Kidney tubule cell (primary cell): ENCODE results near the gene NPY.

Experiments used
- DNase-seq: peaks from one replicate; pipeline ENCODE4 v3.0.0-alpha.2; 2018; ENCODE audit warnings: low spot score

Gene NPY

DNA sequence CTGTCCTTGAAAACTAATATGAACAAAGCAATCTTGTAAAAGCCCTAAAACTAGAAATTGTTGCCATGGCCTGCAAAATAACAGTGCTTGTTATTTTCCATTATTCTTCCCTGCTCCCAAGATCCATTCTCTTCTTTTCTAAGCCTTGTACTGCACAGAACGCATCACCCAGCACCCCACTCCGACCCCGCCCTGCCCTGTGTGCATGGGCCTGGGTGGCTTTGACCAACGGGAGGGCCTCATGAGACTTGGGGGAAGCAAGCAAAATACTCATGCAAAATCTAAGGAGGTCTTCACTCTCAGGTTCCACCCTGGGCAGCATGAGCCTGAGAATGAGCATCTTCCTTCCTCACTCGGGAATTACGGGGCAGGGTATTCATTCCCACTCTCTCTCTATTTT is 32.4 kb downstream of the NPY start:
- no peak for DNase-seq

DNA sequence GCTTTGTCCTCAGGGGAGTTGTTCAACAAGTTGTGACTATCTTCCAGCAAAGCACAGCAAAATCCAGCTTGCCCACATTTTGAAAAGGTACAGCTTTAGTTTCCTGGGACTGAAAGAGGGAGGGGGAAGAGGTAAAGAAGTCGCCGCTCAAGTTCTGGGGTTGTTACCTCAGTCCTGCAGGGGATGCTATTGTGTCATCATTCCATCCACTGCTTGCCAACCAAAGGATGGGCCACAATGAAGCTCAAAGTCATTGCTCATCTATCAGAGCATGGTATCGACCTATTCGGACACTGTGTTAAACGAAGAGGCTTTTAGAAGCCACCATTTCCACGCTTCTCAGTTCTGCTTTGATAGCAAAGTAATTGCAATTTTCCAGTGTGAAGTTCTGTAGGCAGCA is 34.3 kb downstream of the NPY start:
- DNase-seq: no peak

DNA sequence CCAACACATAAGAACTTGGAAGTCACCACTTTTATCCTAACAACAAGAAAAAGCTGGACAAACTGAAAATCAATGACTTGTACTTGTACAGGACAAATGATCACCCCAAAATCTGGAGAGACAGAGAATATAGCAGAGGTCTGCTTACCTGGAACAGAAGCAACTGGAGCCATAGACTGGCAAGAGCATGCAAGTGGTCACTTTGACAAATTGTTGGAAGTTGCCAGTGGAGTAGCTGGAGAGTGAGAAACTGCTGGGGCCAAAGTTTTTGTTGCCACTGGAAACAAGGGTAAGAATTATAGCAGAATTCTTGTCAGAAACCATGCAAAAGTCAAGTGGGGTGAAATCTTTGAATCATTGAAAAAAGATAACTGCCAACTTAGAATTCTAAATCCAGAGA is 35.2 kb downstream of the NPY start:
- DNase-seq: no peak

DNA sequence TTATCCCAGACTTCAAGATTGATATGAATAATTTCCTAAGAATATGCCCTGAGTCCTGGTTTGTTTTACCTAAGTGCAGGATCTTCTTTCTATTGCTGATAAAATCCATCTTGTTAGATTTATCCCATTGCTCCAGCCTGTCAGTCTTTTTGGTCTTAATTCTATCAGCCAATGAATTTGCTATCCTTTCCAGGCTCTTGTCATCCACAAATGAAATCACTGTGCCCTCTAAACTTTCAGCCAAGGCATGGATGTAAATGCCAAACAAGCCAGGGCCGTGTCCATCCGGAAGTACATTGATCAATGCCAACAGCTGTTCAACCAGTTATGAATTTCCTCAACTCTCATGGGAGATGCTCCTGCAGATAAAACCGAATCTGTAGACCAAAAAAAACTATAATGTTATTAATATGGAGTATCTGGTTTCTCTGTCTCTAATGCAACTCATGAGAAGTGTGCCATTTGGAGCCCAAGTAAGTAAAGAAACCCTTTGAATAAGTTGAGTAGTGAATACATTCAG is 40.0 kb downstream of the NPY start:
- DNase-seq: no peak

DNA sequence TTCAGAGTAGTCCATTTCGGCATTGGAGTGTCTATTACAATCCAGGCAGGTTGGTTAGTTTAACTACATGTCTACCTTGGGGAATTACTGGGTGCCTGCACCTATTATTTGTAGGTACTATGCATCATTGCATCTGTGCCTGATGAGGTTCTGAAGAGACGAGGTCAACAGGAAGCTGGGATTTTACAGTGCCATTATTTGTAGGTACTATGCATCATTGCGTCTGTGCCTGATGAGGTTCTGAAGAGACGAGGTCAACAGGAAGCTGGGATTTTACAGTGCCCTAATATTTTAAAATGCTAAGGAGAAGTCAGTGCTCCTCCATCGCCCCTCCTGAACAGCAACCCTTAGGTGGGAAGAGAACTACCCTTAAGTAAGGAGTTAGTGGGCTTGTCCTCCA is 41.7 kb downstream of the NPY start:
- DNase-seq: no peak

DNA sequence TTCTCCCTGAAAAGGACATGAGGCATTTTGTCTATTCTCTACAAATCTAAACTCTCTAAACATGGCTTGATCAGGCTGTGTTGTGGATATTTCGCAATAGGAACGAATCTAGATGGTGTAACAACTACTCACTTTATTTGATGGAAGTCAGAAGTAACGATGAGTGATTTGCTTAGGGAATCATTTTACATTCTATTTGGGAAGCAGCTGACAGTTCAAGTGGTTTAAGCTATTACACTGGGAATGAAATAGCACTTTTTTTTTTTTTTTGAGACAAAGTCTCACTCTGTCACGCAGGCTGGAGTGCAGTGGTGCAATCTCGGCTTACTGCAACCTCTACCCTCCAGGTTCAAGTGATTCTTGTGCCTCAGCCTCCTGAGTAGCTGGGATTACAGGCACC is 44.1 kb downstream of the NPY start:
- DNase-seq: no peak

DNA sequence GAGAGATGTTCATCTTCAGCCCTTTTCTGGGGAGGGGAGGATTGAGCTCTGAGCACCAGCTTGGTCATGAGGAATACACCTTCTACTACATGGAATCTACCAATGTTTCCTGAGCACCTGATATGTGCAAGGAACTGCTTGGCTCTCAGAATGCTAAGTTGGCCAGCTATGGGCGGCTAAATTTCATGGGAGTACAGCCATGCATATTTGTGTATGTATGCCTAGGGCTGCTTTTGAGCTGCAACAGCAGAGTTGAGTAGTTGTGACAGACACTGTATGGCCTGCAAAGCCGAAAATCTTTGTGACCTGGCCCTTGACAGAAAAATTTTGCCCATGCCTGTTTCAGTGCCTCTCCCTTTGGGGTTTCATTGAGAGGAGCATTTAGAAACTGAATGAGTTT is 44.9 kb downstream of the NPY start:
- DNase-seq: no peak

DNA sequence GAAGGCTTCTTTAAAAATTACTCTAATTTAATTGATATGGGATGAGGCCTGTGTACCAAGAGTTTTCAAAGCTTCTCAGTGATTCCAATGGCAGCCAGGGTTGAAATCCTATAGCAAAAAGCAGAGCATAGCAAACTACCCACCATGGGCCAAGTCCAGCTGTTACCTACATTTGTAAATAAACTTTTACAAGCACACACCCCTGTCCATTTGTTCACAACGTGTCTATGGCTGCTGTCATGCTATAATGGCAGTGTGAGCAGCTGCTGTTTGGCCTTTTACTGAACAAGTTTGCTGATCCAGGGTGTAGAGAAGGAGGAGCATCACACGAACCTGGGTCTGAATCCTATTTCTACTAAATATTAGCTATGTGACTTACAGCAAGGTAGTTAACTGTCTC is 50.0 kb downstream of the NPY start:
- no peak for DNase-seq

DNA sequence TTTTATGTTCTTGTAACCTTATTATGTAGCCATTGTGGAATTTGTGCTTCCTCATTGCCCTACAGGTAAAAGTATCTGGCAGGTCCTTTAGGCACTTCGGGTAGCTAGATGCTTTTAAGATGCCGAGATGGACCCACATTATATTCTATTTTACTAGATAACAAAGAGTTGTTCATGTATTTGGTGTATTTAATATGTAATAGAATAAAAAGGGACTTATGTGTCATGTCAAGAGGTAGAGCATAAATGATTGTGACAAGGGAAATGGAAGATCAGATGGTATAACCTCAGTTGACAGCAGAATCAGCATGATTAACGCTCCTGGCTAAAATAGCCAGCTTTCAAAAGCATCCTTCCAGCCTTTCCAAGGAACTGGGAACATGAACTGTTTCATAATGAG is 50.6 kb downstream of the NPY start:
- no peak for DNase-seq

DNA sequence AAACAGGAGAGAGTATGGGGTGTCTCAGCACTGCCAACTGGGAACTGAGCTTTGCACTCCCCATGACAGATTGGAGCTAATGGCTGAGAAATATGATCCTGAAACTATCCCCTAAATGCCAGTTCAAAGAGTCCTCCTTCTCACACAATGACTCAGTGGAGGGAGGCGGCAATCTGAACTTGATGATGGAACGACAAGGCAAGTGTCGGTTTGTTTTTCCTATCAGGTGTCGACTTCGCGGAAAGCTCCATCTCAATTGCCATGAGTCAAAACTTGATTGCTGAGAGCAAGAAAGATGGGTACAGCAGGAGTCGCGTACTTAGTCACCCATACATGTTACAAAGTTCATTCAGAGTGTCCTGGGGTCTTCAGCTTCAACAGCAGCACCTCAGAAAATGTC is 52.5 kb downstream of the NPY start:
- peak; percentile 7 for DNase-seq

DNA sequence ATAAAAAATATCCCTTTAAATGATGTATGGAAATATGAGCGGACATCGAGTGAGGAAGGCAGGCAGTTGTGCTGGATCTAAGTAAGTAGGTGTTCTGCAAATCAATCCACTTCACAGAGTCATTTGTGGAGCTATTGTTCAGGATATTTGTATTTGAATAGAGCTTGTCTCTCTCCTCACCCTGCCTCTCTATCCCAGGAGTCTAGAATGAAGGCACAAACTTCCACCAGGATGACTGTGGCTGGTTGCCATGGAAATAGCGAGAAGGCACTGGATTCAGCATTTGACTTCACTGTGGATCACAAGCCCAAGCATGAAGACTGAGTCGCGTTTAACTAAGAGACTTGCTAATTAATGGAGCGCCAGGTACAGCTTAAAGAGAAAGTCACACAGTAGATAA is 53.2 kb downstream of the NPY start:
- DNase-seq: no peak

DNA sequence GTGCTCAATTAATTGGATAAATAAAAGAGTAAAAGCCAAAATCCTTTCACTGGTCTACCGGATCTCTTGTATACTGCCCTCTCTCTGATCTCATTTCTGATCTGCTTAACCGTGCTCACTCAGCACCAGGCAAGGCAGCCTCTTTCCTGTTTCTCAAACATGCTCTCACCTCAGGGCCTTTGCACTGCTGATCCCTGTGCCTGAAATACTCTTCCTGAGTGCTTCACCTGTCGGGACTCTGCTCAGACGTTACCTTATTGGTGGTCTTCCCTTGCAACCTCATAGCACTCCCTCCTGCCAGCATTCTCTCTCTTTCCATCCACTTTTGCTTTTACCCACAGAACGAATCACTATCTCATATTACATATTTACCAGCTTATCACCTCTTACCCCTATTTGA is 55.6 kb downstream of the NPY start:
- DNase-seq: no peak

DNA sequence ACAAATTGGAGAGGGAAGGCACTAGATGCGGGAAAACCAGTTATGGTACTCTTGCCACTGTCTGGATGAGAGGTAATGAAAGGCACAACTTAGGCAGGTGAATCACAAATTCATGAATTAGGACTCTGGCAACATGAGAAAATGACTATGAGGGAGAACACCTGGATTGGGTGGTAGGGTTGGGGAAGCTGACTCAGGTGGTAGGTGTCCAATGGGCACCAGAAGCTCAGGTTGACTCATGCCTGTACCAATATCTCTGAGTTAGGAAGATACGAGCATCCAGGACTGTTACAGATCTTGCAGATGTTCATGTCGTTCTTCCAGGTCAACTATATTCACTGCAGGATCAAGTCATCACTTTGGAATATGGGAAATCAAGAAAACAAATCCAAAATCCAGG is 56.7 kb downstream of the NPY start:
- DNase-seq: no peak
